HK-2 (cell line): ENCODE data around the gene SETD4.
"Not testable (repeated sequence)": the region's sequence is repeated elsewhere in the genome, so short reads cannot be mapped to it uniquely, and the experiment has no call there.

Experiments used
- DNase-seq: peaks from one replicate; pipeline ENCODE4 v3.0.0-alpha.2; 2018; ENCODE audit not compliant: unreplicated experiment

The SETD4 gene

DNA sequence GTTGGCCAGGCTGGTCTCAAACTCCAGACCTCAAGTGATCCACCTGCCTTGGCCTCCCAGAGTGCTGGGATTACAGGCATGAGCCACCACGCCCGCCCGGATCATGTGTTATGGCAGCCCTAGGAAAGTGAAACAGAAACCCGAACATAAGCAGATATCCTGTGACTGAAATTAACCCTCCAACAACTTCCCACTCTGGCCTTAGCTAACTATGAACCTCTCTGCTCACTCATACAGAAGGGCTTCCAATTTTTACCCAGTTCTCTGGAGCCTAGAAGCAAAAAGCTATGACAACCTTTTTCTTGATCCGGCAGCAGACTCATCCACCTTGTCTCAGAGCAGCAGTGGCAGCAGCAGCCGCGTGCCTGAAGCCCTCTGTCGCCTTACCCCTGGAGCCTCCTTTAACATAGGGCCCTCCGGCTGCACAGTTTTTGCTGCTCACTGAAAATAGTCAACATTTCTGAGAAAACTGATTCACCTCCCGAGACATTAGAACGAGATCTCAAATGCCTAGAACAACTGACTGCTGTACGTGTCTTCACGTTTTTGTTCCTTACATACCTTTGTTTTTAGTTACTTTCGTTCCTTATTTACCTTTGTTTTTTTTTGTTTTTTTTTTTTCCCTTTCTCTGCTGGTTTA is 18.8 kb upstream of the SETD4 start:
- no peak for DNase-seq

DNA sequence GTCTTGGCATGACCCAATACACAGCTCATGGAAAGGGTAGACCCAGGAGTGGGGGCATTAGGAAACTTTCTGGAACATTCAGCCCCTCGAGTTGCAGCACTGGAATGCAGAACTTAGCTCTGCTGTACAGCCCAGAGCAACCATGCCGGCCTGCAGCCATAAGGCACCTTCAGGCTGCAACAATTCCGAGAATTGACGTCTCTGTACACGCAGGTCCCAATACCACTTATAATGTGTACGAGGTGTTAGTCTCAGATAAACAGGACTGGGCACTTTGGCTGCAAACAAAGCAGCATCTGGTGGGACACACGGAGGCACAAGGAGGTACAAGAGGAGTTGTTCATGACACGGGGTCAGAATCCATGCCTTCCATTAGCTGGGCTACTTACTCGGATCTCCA is 17.4 kb upstream of the SETD4 start:
- DNase-seq = no peak

DNA sequence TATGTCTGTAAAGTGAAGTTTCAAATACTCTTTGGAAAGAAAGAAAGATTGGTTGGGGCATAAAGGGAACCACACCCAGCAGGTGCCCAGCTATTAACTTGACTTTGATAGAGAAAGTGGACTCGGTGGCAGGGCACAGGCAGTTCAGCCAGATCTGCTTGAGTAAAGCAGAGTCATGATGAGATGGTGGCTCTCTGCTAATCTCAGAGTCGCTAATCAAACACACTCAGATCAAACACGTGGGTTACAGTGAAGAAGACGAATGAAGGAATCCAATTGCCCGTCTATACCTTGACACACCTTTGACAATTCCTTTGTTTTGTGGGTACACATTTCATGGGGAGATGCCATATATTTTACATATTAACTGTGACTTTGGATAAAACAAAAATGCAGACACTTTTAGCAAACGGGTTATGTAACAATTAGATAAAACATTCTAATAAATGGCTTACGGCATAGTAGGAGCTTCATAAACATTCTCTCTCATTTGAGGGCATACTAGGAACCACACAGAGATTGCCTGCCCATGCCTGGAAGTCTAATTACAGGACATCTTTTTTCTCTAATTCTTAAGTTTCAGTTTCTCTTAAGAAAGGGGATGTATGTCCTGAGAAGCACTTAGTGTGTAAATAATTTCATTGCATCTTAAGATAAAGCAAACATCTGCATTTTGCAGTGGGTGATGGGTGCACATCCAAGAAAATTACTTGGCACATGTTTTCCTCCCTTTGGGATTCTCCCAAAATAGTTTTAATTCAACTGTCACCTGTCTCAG is 16.7 kb upstream of the SETD4 start:
- DNase-seq = no peak

DNA sequence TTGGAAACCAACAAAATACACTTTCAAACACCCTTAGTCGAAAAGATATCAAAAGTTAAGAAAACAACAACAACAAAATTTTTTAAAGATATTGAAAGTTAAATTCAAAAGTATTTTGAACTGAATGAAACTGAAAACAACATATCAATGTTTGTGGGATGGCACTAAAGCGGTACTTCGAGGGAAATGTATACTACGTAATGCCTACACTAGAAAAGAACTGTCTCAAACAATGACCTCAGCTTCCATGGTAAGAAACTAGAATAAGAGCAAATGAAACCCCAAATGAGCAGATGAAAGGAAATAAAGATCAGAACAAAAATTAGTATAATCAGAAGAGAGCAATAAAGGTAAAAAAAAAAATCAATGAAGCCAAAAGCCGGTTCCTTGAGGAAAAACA is 15.6 kb upstream of the SETD4 start:
- no peak for DNase-seq

DNA sequence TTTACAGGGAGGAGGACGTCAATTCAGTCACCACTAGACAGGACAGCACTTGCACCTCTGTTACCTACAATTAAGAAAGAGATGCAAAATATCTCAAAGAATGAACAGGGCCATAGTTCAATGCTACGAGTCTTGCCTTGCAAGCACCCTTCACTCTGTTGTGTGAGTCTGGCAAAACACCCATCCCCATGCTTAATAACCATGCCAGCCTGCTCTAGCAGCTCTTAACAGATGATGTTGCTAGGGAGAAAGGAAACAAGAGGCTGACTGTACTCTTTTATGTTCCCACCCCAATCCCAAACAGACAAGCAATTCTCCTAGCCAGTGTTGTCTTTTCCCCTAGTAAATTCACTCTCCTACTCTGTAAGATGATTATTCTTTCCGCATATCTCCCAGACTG is 14.8 kb upstream of the SETD4 start:
- no peak for DNase-seq

DNA sequence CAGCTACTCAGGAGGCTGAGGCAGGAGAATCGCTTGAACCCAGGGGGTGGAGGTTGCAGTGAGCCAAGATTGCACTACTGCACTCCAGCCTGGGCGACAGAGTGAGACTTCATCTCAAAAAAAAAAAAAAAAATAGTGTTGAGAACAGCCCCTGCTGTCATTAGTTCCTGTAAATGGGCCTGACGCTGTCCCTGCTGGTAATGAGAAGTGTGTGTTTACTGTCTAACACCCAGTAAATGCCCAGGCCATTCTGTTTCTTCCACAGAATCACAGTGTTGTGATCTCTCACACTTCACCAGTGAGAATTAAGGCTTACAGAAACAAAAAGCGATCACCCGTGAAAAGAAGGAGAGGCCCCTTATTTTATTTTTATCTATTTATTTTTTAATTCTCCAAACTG is 13.6 kb upstream of the SETD4 start:
- not testable (repeated sequence) for DNase-seq

DNA sequence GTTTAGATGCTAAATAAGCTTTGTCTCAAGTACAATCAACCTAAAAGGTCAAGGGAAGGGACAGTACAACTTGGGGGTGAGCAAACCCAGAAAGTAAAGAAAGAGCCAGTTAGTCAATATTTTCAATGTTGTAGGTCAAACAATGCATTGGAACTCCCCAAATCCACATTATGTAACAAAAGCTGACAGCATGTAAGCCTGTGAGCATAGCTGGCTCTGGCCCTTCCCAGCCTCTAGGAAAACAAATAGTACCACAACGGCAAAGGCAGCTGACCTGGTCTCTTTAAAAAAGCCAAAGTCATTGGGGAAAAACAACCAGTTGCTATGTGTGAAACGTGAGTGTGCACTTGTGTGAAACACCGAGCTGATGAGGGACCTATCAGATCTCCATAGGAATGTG is 12.9 kb upstream of the SETD4 start:
- DNase-seq = no peak

DNA sequence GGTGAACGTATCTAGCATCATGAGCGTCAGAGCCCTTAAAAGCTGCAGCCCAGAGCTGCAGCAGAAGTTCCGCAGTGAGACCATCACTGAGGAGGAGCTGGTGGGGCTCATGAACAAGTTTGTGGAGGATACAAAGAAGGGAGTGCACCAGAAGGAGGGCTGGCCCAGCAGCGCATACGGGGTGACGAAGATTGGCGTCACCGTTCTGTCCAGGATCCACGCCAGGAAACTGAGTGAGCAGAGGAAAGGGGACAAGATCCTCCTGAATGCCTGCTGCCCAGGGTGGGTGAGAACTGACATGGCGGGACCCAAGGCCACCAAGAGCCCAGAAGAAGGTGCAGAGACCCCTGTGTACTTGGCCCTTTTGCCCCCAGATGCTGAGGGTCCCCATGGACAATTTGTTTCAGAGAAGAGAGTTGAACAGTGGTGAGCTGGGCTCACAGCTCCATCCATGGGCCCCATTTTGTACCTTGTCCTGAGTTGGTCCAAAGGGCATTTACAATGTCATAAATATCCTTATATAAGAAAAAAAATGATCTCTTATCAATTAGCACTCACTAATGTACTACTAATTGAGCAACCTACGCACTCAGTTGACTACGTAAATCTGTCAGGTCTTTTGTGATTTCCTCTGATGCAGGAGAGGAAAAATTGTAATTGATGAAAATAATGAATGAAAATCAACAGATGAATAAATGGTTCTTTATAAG is 12.3 kb upstream of the SETD4 start:
- DNase-seq = no peak

DNA sequence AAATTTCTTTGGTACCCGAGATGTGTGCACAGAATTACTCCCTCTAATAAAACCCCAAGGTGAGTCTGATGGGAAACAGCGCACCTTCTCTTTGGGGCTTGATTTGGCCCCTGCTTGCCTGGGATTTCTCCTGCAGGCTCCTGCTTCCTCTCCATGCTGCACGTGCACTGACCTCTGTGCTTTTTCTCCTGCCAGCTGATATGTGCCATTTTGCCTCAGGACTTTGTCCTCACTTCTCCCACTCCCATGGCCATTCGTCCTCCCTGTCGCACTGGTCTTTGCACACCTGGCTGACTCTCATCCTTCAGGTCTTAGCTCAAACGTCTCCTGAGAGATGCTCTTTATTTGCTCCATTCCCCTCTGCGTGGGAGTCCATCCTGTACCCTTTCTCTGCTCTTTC is 10.7 kb upstream of the SETD4 start:
- DNase-seq = no peak

DNA sequence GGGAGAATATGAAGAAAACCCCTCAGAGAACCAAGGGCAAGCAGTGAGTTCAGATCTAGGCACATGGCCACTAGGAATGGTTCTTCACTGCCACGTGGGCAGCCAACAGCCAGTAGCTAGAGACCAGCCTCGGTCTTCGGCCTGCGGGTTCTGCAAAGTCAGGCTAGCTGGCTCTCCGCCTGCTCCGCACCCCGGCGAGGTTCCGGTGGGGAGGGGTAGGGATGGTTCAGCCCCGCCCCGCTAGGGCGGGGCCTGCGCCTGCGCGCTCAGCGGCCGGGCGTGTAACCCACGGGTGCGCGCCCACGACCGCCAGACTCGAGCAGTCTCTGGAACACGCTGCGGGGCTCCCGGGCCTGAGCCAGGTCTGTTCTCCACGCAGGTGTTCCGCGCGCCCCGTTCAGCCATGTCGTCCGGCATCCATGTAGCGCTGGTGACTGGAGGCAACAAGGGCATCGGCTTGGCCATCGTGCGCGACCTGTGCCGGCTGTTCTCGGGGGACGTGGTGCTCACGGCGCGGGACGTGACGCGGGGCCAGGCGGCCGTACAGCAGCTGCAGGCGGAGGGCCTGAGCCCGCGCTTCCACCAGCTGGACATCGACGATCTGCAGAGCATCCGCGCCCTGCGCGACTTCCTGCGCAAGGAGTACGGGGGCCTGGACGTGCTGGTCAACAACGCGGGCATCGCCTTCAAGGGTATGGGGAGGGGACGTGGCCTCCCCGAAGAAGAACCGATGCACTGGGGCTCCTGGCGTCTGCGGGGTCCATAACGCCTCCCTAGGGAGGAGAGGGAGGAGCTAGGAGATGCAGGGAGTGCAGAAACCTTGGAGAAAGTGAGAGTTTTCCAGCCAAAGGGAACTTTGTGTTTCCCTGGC is 9.6 kb upstream of the SETD4 start, which contains the start of gene CBR1:
Gene CBR1 (plus strand): TSS at position 312 of the 871 bp plus-strand sequence. CDS start 92 bp downstream, at position 404.
- peak; percentile 84 for DNase-seq

DNA sequence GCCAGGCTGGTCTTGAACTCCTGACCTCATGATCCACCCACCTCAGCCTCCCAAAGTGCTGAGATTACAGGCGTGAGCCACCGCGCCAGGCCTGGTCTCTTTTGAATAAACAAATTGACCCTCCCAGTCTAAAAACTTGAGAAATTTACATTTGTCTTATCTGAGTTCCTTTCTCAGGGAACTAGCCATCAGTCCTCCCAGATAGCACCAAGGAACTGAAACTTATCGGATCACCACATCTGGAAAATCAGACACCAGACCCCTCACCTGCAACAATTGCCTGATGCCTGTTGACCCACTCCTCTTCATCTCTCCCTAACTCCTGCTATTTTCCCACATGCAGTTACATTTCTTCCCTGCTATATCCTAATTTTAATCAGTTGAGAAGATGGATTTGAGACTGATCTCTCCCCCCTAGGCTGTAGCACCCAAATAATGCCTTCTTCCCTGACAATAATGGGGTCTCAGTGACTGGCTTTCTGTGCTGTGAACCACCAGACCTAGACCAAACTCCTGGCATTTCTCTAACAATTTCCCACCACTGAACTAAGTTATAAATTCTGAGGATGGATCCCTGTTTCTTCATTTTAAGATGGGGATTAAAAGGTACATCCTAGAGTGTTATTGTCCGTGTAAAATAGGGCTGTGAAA is 8.5 kb upstream of the SETD4 start:
- DNase-seq = no peak

DNA sequence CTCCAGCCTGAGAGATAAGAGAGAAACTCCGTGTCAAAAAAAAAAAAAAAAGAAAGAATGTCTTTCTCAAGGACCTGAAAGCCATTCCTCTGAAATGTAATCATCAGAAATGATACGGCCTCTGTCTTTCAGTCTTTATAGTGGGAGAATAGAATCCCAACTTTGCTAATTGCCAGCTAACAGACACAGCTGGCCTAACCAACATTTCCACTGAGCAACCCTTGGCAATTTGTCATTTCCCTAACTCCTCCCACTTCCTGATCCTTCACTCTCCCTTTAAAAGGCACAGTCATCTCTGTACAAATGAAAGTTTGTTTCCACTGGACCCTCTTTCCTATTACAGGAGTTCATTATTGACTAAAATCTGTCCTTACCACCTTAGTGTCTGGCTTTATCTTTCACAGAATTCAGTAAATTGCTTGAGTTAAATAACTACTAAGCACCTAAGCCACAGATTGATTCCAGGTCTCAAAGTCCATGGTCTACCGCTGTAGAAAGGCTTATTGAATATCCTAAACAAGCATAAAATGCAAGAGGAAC is 5.2 kb upstream of the SETD4 start:
- DNase-seq = no peak

DNA sequence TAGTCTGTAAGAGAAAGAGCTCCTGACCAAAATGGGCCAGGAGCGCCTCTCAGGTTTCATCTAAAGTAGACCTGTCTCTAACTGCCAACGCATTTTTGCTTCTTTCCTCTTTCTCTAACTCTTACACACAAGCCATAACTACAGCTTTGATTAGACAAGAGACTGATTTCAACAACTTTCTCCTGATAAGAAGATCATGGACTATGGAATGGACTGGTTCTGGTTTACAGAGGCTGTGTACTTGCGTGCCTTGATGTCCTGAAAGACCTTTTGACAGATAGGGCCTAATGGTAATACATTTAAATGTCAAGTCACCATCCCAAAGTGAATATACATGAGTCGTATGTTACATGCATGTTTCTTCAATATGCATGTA is 3.7 kb upstream of the SETD4 start:
- no peak for DNase-seq

DNA sequence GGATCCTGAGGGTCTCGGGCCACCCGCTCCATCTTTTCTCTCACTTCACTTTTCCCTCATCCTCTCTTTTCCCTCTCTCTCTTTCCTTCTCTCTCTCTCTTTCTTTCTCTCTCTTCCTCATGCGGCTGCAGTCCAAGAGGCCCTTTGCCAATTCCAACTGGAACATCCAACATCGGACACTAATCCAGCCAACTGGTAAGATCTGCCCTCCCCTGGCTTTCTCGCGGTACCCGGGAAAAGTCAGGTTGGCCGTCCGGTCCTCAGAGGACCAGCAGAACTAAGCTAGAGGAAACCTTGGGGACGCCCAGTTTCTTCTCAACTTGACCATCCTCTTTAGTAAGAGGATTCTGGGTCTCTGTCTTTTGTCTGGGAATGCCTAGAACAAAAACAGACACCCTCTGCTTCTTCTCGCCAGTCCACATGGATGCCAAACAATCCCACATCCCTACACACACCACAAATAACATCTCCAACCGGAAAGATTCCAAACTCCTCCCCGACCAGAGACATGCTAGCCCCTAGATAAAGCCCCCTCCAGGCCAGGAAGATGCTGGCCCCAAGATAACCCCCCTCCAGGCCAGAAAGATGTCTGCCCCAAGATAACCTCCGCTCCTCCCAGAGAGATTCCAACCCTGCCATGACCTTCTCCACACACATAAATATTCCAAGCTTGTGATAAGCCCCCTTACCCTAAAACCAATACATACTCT is 3.2 kb upstream of the SETD4 start:
- no peak for DNase-seq

DNA sequence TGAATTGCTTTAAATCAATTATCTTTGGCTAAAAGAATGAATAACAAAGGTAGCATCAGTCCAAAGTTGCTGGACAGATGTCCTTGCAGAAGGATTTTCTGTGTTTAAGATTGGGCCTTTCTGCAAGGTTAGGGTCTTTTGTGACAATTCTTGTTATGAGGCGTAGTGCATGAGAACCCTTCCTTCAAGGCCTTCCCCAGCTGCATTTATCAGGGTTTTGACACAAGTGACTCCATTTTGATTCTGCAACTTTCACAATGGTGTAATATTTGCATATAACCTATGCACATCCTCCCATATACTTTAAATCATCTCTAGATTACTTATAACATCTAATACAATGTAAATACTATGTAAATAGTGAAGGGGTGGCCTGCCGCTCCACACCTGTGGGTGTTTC is 1.1 kb upstream of the SETD4 start:
- DNase-seq = no peak

DNA sequence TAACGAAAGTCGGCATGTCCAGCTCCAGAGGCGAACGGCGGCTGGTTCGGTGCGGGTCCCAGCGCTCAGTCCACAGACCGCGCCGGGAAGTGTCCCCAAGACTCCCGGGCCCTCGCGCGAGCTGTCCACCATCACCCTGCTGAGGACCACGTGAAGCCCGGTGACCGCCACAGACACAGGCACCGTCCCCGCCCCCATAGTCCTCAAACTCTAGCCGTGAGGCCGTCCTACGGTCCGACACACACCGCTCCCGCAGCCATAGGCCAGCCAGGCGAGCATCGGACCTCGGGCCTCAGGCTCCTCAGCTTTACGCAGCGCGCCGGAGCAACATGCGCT is 535 bp downstream of the SETD4 start:
- peak; percentile 59 for DNase-seq

DNA sequence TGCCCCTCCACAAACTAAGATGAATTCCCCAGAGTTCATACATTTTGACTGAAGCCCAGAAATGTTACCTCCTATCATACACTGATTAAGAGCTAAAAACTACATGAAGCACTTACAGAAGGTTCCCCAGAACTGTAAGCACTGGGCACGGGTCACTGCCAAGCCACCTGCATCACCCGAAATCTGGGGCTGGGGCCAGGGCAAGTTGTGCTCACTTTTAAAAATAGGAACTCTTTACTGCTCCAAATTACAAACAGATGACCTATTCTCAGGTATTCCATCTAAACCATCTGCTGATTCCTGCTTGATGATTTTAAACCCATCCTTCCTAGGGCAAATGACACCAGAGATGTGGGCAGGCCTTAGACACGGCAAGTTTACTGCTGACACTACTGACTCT is 4.8 kb downstream of the SETD4 start:
- no peak for DNase-seq

DNA sequence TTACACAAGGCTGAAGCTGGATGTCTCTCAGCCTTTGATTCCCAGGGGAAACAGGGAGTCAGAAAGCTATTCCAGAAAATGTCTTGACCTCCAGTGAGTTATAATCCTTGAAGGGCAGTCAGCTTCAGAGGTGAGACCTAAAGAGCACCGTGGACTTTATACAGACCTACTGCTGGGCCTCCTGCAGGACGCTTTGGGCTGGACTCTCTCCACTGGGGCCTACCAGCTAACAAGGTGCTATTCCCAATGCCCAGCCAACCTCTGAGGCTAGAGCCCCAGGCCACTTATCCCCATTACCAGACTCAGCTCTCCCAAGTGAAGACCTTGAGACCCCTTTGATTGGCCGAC is 6.6 kb downstream of the SETD4 start:
- no peak for DNase-seq

DNA sequence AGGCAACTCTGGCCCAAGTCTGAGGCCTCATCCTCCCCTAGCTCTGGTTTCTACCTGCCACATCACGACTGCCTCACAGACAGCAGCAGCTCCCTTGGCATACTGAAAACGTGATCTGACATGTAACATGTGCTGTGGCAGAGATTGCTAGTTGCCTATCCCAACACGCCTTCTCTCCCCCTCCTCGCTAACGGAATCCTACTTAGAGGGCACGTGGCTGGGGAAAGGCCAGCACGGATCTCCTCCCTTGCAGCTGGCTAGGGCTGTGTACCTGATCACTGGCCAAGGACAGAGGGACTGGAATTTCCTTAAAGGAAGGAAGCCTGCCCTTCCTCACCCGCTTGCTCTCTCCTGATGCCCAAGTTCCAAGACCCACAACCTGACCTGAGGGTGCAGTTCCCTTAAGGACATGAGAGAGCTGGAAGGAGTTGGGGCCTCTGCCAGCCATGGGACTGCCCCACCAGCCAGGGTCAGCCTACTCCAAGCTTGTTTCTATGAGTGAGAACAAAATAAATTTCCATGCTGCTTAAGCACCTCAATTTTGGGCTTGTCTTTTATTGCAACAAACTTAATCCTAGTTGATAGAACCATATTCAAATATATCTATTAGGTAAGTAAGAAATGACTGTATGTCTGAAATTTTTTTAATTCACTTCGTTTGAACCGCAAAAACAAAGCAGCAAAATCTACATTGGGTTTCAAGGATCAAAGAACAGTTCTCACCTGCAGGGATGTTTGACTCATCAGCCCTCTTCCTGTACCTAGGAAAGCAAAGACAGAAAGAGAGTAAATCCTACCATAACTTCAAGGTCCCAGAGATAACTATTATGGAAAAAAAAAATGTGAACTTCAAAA is 7.2 kb downstream of the SETD4 start:
- DNase-seq = no peak

DNA sequence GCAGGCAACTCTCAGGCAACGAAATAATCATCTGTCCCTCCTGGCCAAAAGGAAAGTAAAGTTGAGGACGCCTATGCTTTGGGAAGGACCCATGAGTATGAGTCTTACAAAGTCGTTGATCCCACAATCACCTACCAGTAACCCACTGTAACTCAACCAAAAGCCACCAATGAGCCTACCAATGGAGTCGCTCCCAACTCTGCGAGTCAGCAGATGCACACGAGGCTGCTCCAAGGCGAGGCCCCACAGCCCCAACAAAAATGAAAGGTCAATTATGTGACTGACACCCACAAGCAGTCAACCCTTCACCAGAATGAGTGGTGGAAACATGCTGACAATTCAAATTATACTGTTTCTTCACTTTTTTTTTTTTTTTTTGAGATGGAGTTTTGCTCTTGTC is 12.0 kb downstream of the SETD4 start:
- DNase-seq = no peak
